Adrenal gland (tissue), 12 donors: Measurements from ENCODE around the gene SPATA3. TPM values are rescaled to one million over a fixed set of nuclear protein-coding genes. Genes with fewer than 3 reads are reported as not detected.

Source experiments
- DNase-seq, 7 donors: peaks; one replicate each; pipeline ENCODE4 v3.0.0-alpha.2; 2019 to 2020
- H3K27ac ChIP-seq, 5 donors: fragments of 200-600 bp; sonication (generic) in 4 of 5; 1 replicate in 3 of 5; 2 replicates in 2 of 5; pipeline versions ENCODE4 v1.5.1 to v1.8.0; 2016 to 2020; ENCODE audit warnings: mild to moderate bottlenecking in 1 of 5
- H3K27me3 ChIP-seq: fragments of 200-600 bp; 2 replicates; pipeline ENCODE4 v1.8.0; 2021
- H3K36me3 ChIP-seq, 2 donors: fragments of 200-600 bp; replicated peaks in 1 of 2; 1 replicate in 1 of 2; 2 replicates in 1 of 2; pipeline versions ENCODE4 v1.5.1 to v1.8.0; 2018 to 2022
- H3K4me1 ChIP-seq, 2 donors: fragments of 200-600 bp; replicated peaks in 1 of 2; 1 replicate in 1 of 2; 2 replicates in 1 of 2; pipeline versions ENCODE4 v1.5.1 to v1.8.0; 2018 to 2021
- H3K4me3 ChIP-seq, 4 donors: fragments of 200-600 bp; sonication (generic) in 3 of 4; one replicate each; pipeline ENCODE4 v1.5.1; 2016 to 2018
- H3K9me3 ChIP-seq, 3 donors: fragments of 200-600 bp; sonication (generic) in 1 of 3; replicated peaks in 1 of 3; 1 replicate in 2 of 3; 2 replicates in 1 of 3; pipeline versions ENCODE4 v1.5.1 to v1.8.0; 2016 to 2021
- POLR2A ChIP-seq, 2 donors: fragments of 450-650 bp; IDR thresholded peaks; one replicate each; pipeline ENCODE4 v1.6.1; 2017; ENCODE audit warnings: antibody characterized with exemption in 2 of 2, mild to moderate bottlenecking in 2 of 2, moderate library complexity in 1 of 2
- WGBS, 4 donors: extraction: QIAGEN DNeasy Blood & Tissue Kit in 2 of 4; methylation state at CpG; one replicate each; pipeline versions ENCODE4 v1.1.5 to v1.1.7; 2013 to 2017; 5-methylcytosine and 5-hydroxymethylcytosine counted together
- intact Hi-C, 2 donors: fragments of 100-400 bp; cut with DNase I; formaldehyde crosslinking; loops; one replicate each; pipeline versions ENCODE4 v1.14.1 to v1.15.0; 2022 to 2023
- polyA plus RNA-seq, 3 donors: library from polyadenylated mRNA; stranded (reverse); fragments of 200-250 nt in 2 of 3; fragments of 350-450 nt in 1 of 3; fragmentation: Illumina TruSeq in 1 of 3; extraction: RNeasy Lipid Tissue Mini Kit (QIAGEN cat#74804) in 1 of 3; gene quantifications; one replicate each; pipeline ENCODE4 v1.2.3, GENCODE V29; 2013 to 2014
- total RNA-seq, 9 donors: library from RNA; depleted of rRNA in 4 of 9; stranded (reverse); fragments of >200 nt in 4 of 9; fragments of 120-200 nt in 1 of 9; fragmentation: NEBNext Ultra II Directional in 1 of 9; extraction: Animal tissue kit (Norgen Biotek cat#: 25700) in 1 of 9; gene quantifications; one replicate each; pipeline versions ENCODE4 v1.1.0 to v1.2.4, GENCODE V29; 2013 to 2023
- TF ChIP-seq, protein P1 (sequence below), 6 experiments: fragments of 450-650 bp in 4 of 6; fragments of 200-600 bp in 2 of 6; sonication (generic) in 1 of 6; IDR thresholded peaks; 1 replicate in 5 of 6; 2 replicates in 1 of 6; pipeline versions ENCODE4 v1.5.1 to v1.8.0; 2016 to 2021; ENCODE audit warnings: antibody characterized with exemption in 6 of 6, mild to moderate bottlenecking in 2 of 6, moderate library complexity in 1 of 6
- donor health status: healthy with polysubstance abuse.
- donor health status: Bipolar disorder and iron deficiency.
- donor health status: DM: yes; HTN: yes; CAD: no.
- donor health status: DM: no; HTN: no; CAD: no.
- donor health status: DM: no; HTN: no; CAD: no.
- donor health status: DM: yes; HTN: yes; CAD: no.

Gene SPATA3
- total and polyA plus RNA-seq, 12 donors: not detected

DNA sequence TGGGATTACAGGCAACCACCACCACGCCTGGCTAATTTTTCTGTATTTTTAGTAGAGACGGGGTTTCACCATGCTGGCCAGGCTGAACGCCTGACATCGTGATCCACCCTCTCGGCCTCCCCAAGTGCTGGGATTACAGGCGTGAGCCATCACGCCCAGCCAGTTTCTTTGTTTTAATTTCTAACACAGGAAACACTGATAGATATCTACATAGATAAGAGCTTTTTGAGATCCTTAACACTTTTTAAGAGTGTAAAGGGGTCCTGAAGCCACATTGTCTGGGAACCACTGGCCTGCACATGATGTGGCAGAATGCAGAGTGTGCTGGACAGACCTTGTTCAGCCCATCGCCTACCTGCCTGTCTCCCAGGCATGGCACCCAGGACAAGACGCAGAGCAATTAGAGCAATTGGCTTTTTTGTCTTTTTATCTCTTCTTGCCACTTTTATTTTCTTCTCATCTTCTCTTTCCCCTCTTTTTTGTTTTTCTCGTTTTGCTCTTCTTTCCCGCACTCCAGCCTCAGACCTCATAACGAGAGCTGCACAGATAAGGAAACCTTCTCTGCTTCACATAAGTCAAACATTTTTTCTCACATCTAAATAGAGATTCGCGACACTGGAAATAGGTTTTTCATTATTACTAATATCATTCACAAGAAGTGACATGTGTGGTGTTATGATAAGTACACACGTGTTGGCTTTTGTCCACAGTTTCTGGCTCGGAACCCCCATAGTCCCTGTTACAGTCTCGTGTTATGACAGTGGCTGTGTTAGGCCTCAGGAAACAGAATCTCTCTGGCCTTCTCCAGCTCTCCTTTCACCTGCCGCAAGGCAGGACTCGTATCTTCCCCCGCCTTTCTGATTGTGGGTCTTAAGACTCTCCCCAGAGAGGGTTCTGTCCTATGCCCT, 45.7 kb upstream of the SPATA3 start:
- TF ChIP-seq POLR2A (IDR thresholded peaks at IDR 0.05): no peak
- TF ChIP-seq, protein P1, sequence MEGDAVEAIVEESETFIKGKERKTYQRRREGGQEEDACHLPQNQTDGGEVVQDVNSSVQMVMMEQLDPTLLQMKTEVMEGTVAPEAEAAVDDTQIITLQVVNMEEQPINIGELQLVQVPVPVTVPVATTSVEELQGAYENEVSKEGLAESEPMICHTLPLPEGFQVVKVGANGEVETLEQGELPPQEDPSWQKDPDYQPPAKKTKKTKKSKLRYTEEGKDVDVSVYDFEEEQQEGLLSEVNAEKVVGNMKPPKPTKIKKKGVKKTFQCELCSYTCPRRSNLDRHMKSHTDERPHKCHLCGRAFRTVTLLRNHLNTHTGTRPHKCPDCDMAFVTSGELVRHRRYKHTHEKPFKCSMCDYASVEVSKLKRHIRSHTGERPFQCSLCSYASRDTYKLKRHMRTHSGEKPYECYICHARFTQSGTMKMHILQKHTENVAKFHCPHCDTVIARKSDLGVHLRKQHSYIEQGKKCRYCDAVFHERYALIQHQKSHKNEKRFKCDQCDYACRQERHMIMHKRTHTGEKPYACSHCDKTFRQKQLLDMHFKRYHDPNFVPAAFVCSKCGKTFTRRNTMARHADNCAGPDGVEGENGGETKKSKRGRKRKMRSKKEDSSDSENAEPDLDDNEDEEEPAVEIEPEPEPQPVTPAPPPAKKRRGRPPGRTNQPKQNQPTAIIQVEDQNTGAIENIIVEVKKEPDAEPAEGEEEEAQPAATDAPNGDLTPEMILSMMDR (IDR thresholded peaks at IDR 0.05): no peak
- no peaks in the 10 kb centered on the region for H3K27me3 ChIP-seq
- H3K36me3 ChIP-seq: no peaks in the 10 kb centered on the region
- 85 to 87% (median 86%) methylated on average over 20 of the region's 20 CpGs for WGBS, 4 donors
- no peak overlapping the region for H3K4me3 ChIP-seq
- no peaks in the 10 kb centered on the region for H3K4me1 ChIP-seq
- H3K27ac ChIP-seq: no peak overlapping the region
- no peak for DNase-seq
- intact Hi-C loops: no loop called here
- H3K9me3 ChIP-seq: no peaks in the 10 kb centered on the region

DNA sequence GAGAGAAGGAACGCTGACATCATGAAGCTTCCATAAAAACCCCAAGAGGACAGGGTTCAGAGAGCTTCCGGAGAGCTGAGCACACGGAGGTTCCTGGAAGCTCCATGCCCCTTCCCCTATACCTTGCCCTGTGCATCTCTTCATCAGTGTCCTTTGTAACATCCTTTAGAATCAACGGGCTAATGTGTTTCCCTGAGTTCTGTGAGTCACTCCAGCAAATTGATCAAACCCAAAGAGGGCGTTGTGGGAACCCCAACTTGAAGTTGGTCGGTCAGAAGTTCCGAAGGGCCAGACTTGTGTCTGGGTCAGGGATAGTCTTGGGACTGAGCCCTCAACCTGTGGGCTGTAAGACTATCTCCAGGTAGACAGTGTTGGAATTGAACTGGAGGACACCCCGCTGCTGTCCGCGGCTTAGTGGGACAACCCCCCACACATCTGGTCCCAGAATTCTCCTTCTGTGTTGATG, 45.0 kb upstream of the SPATA3 start:
- DNase-seq: no peak
- H3K27me3 ChIP-seq: no peaks in the 10 kb centered on the region
- no peaks in the 10 kb centered on the region for H3K9me3 ChIP-seq
- H3K4me3 ChIP-seq: no peak overlapping the region
- intact Hi-C loops: no loop called here
- H3K27ac ChIP-seq: no peak overlapping the region
- TF ChIP-seq, protein P1 (IDR thresholded peaks at IDR 0.05): no peak
- no peak for TF ChIP-seq POLR2A (IDR thresholded peaks at IDR 0.05)
- no peaks in the 10 kb centered on the region for H3K4me1 ChIP-seq
- 93 to 96% (median 95%) methylated on average over 9 to 10 of the region's 10 CpGs for WGBS, 4 donors
- no peaks in the 10 kb centered on the region for H3K36me3 ChIP-seq

DNA sequence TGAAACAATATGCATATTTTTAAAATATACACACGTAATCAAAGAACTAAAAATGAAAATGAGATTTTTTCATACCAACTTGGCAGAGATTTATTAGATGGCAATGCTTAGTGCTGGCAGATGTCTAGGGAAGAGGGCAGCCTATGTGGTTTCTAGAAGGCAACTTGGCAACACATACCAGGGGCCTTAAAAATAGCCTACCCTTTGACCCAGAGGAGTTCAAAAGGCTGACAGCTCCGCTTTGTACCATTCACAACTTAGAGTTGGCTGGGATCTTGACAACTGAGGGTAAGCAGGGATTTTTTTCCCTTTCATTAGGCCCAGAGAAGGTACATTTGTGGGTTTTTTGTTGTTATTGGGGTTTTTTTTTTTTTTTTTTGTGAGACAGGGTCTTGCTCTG, 44.5 kb upstream of the SPATA3 start:
- no peak overlapping the region for H3K4me3 ChIP-seq
- H3K27ac ChIP-seq: no peak overlapping the region
- H3K36me3 ChIP-seq: no peaks in the 10 kb centered on the region
- no peaks in the 10 kb centered on the region for H3K27me3 ChIP-seq
- DNase-seq: no peak
- no peak for TF ChIP-seq POLR2A (IDR thresholded peaks at IDR 0.05)
- TF ChIP-seq, protein P1 (IDR thresholded peaks at IDR 0.05): no peak
- intact Hi-C loops: no loop called here
- 74 to 94% (median 86%) methylated on average over 2 of the region's 2 CpGs for WGBS, 4 donors
- H3K4me1 ChIP-seq: no peaks in the 10 kb centered on the region
- H3K9me3 ChIP-seq: no peaks in the 10 kb centered on the region

DNA sequence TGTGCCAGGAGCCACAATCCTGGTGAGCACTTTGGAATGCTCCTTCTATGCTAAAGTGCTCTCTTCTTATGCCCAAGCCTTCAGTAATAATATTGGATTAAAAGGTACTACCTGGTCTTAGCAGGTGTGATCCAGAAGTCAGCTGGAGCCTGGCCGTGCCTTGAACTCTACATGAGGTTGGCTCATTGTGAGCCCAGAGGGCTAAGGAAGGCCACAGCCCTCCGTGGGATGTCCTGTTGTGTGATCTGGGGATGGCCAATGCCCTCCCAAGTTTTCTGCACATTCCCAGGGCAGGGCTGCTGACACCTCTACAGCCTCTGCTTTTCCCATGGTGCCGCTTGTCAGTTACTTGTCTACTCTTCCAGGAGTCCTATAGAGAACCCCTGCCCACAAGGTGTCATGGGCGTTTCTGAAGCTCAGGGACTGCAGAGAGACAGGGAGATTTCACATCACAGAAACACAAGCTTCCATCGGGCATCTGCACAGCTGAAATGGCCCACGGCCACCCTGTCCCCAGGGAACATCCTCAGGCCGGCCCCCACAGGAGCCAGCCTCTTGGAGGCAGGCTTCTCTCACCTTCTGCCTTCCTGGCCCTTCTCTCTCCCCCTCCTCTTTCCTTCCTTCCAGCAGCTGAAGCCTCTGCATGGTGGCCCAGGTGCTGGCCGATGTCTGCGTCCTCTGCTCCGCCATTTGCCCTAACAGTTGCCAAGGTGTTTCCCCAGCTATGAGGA, 43.5 kb upstream of the SPATA3 start:
- TF ChIP-seq POLR2A (IDR thresholded peaks at IDR 0.05): no peak
- TF ChIP-seq, protein P1 (IDR thresholded peaks at IDR 0.05): no peak
- peak in 1 of 7 donors; percentile 33 for DNase-seq
- 91 to 93% (median 92%) methylated on average over 6 to 10 of the region's 10 CpGs for WGBS, 4 donors

More for the DNA sequence above, 43.5 kb upstream of the SPATA3 start:
- H3K27ac ChIP-seq: no peak overlapping the region
- no peak overlapping the region for H3K4me3 ChIP-seq
- H3K9me3 ChIP-seq: no peaks in the 10 kb centered on the region
- H3K36me3 ChIP-seq: no peaks in the 10 kb centered on the region
- H3K27me3 ChIP-seq: no peaks in the 10 kb centered on the region
- peaks cover 1 to 4% of the 10 kb centered on the region in 2 donors for H3K4me1 ChIP-seq
- intact Hi-C loops: no loop called here
